AG04450 (cell line): ENCODE data around the gene SPIRE1. TPM values are rescaled to one million over a fixed set of nuclear protein-coding genes. Genes with fewer than 3 reads are reported as not detected.
A peak's percentile ranks its signal among the peaks of the same experiment; 100 is the strongest.
"Not testable (repeated sequence)": the region's sequence is repeated elsewhere in the genome, so short reads cannot be mapped to it uniquely, and the experiment has no call there.

Source experiments
- CTCF ChIA-PET: fragments of 300-600, 350-600 bp; formaldehyde crosslinking; extraction: SDS; loops from one replicate; lab custom pipeline; 2022; ENCODE audit warnings: antibody characterized with exemption, inconsistent platforms; lab: Charles Lee
- POLR2A ChIA-PET: fragments of 350-600 bp; formaldehyde crosslinking; extraction: SDS; loops from one replicate; lab custom pipeline; 2021; ENCODE audit warnings: antibody characterized with exemption, inconsistent platforms; lab: Yijun Ruan, JAX
- DNase-seq: peaks from one replicate; pipeline ENCODE4 v3.0.0-alpha.2; 2011; ENCODE audit warnings: low read depth, low spot score
- H3K27ac ChIP-seq: one replicate; pipeline ENCODE4 v1.5.1; 2012; ENCODE audit warnings: low read depth, low read length, control low read depth
- H3K27me3 ChIP-seq: one replicate; pipeline ENCODE4 v1.6.0; 2012; ENCODE audit warnings: low read length; ENCODE audit not compliant: control insufficient read depth, insufficient read depth
- H3K4me3 ChIP-seq: 2 replicates; pipeline ENCODE4 v1.5.1; 2011; ENCODE audit warnings: mild to moderate bottlenecking, low read depth, low read length, control low read depth
- H3K9me3 ChIP-seq: 2 replicates; pipeline ENCODE4 v1.5.1; 2012; ENCODE audit warnings: low read length; ENCODE audit not compliant: control insufficient read depth, insufficient read depth
- polyA plus RNA-seq: library from polyadenylated mRNA; depleted of rRNA; stranded (reverse); fragments of >200 nt; gene quantifications from 2 replicates; pipeline ENCODE4 v1.2.3, GENCODE V29; 2011
- TF ChIP-seq, protein P1 (sequence below): IDR thresholded peaks from 2 replicates; pipeline ENCODE4 v1.5.1; 2011; ENCODE audit warnings: low read depth, low read length, control low read depth, inconsistent platforms

Gene SPIRE1
- polyA plus RNA-seq, 1 experiment = 22.2 TPM

DNA sequence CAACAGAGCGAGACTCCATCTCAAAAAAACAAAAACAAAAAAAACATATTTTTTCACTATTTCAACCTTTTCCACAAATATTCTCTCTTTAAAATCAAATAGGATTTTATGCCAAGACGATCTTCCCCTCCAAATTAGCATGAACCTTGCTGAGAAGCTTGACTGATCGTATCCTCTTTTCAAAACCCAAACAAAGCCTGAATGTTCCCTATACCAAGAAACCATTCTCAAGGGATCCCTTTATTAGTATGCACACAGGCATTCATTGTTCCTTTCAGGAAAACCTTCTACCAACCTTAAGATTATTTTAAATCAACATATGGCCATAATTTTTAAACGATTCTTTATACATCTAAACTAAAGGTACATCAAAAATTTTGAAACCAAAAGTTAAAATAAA lies 6.3 kb downstream of the SPIRE1 start:
- H3K27ac ChIP-seq = no peak overlapping the region
- ChIA-PET CTCF (interaction anchor here (1.5 kb wide), 1 partner anchor 161 kb away, joined by 3 read pairs; no protein-coding TSS in a partner anchor), POLR2A (no interaction called here)
- no peaks in the 10 kb centered on the region for H3K9me3 ChIP-seq
- no peak overlapping the region for H3K4me3 ChIP-seq
- no peak for DNase-seq
- TF ChIP-seq, protein P1, sequence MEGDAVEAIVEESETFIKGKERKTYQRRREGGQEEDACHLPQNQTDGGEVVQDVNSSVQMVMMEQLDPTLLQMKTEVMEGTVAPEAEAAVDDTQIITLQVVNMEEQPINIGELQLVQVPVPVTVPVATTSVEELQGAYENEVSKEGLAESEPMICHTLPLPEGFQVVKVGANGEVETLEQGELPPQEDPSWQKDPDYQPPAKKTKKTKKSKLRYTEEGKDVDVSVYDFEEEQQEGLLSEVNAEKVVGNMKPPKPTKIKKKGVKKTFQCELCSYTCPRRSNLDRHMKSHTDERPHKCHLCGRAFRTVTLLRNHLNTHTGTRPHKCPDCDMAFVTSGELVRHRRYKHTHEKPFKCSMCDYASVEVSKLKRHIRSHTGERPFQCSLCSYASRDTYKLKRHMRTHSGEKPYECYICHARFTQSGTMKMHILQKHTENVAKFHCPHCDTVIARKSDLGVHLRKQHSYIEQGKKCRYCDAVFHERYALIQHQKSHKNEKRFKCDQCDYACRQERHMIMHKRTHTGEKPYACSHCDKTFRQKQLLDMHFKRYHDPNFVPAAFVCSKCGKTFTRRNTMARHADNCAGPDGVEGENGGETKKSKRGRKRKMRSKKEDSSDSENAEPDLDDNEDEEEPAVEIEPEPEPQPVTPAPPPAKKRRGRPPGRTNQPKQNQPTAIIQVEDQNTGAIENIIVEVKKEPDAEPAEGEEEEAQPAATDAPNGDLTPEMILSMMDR = no peak
- H3K27me3 ChIP-seq = no peaks in the 10 kb centered on the region

DNA sequence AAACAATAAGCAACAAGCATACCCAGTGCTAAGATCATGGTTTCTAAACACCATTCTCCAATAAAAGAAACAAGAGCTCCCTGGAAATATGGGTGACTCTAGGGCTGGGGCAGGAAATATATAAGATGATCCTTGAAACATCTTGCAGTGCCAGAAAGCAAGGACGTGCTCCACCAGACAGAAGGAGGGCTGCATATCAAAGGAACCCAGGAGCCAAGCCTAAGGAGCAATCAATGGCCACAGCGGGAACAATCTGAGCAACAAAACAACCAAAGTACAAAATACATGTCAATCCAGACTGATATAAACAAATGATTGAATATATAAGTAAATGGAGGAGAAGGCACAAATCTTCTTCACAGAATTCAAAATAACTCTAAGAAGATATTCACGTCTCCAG lies 10.1 kb downstream of the SPIRE1 start:
- ChIA-PET POLR2A (no interaction called here), CTCF (no interaction called here)
- H3K9me3 ChIP-seq = no peaks in the 10 kb centered on the region
- no peak overlapping the region for H3K4me3 ChIP-seq
- no peaks in the 10 kb centered on the region for H3K27me3 ChIP-seq
- DNase-seq = no peak
- TF ChIP-seq, protein P1 = no peak
- no peak overlapping the region for H3K27ac ChIP-seq

DNA sequence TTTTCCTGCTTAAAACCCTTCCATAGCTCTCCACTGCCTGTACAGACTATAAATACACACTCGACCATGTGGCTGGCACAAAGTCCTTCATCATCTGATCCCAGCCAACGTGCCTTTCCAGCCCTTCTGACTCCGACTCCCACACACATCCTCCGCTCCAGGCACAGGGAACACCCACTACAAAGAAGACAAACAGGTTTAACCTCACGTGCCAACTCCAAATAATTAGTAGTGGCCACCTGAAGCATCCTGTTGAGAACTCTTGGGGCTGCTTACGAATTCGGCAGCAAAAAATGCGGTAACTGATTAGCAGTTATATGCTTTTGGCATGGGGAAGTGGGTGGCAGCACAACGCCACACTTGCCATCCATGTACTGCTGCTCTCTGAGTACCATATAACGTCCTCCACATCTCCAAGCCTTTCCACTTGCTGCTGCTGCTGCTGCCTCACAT lies 12.1 kb downstream of the SPIRE1 start:
- peak overlapping the region; percentile 21 for H3K27ac ChIP-seq
- POLR2A ChIA-PET = interaction anchor here (0.8 kb wide), 1 partner anchor 34 kb away, joined by 5 read pairs; no protein-coding TSS in a partner anchor
- DNase-seq = no peak

DNA sequence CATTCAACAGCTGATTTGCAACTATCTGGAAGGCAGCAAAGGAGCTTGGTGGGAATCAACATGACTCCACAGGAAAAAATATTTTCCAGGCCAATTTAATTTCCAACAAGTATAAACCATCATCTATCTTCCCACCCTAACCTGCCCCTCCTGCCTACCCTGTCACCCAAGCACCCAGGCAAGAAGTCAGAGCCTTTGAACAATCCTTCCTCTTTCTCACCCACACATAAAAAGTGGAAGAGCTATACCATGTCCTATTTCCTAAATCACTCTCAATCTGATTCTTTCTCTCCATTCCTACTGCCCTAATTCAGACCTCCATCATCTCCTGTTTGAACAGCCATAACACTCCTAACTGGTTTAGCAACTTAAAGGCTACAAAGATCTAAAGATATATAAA lies 12.7 kb downstream of the SPIRE1 start:
- no peak overlapping the region for H3K27ac ChIP-seq
- no peak overlapping the region for H3K4me3 ChIP-seq
- TF ChIP-seq, protein P1 = no peak
- CTCF ChIA-PET = interaction anchor here (1.9 kb wide), 1 partner anchor 254 kb away, joined by 9 read pairs; no protein-coding TSS in a partner anchor
- H3K9me3 ChIP-seq = no peaks in the 10 kb centered on the region
- H3K27me3 ChIP-seq = no peaks in the 10 kb centered on the region
- POLR2A ChIA-PET = interaction anchor here (0.8 kb wide), 1 partner anchor 33 kb away, joined by 5 read pairs; no protein-coding TSS in a partner anchor
- DNase-seq = no peak

More for the DNA sequence above, 12.1 kb downstream of the SPIRE1 start:
- Histone ChIP-seq H3K27me3 (no peaks in the 10 kb centered on the region), H3K4me3 (no peak overlapping the region), H3K9me3 (no peaks in the 10 kb centered on the region)
- CTCF ChIA-PET = interaction anchor here (1.9 kb wide), 1 partner anchor 254 kb away, joined by 9 read pairs; no protein-coding TSS in a partner anchor
- TF ChIP-seq, protein P1 = no peak

DNA sequence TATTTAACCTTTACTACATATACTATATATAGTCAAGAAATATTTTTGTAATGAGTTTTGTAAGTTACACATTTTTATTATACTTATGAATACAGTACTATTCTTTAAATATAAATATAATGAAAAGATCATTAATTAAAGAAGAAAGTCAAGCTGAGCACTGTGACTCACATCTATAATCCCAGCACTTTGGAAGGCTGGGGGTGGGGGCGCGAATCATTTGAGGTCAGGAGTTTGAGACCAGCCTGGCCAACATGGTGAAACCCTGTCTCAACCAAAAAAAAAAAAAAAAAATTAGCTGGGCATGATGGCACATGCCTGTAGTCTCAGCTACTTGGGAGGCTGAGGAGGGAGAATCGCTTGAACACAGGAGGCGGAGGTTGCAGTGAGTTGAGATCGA lies 14.2 kb downstream of the SPIRE1 start:
- POLR2A ChIA-PET, H3K9me3 ChIP-seq, H3K27ac ChIP-seq, H3K4me3 ChIP-seq, DNase-seq, H3K27me3 ChIP-seq: not testable (repeated sequence)
- CTCF ChIA-PET = interaction anchor here (1.7 kb wide), 1 partner anchor 252 kb away, joined by 11 read pairs; no protein-coding TSS in a partner anchor
